ENCODE results near the gene RAD51AP1. TPM values are rescaled to one million over a fixed set of nuclear protein-coding genes. Genes with fewer than 3 reads are reported as not detected.

RAD51AP1 gene
- total RNA-seq, 1 donor from 2014 or later, result 0.79 TPM

- TF ChIP-seq CTCF (IDR thresholded peaks at IDR 0.05; ENCODE audit: insufficient read depth, low read length, severe bottlenecking), result no peak
- Histone ChIP-seq H3K27me3 (ENCODE audit: control insufficient read depth, insufficient read depth, low read length) (no peaks in the 10 kb centered on the region), H3K36me3 (ENCODE audit: control insufficient read depth, insufficient read depth, low read length) (no peaks in the 10 kb centered on the region), H3K4me3 (ENCODE audit: low read depth, low read length) (peak overlapping the region; percentile 79)
- FAIRE-seq (no peak), DNase-seq (ENCODE audit: low read depth) (peak; percentile 25)
These were observed 629 bp downstream of the RAD51AP1 start for GRCh38 chr12:4539167-4539870.

- FAIRE-seq, result no peak
- no peaks in the 10 kb centered on the region for H3K36me3 ChIP-seq (ENCODE audit: control insufficient read depth, insufficient read depth, low read length)
- TF ChIP-seq CTCF (IDR thresholded peaks at IDR 0.05; ENCODE audit: insufficient read depth, low read length, severe bottlenecking), result no peak
- no peaks in the 10 kb centered on the region for H3K27me3 ChIP-seq (ENCODE audit: control insufficient read depth, insufficient read depth, low read length)
- no peak overlapping the region for H3K4me3 ChIP-seq (ENCODE audit: low read depth, low read length)
- no peak for DNase-seq (ENCODE audit: low read depth)
These were observed 1.5 kb downstream of the RAD51AP1 start for GRCh38 chr12:4540170-4540569.

GRCh38 chr12:4540638-4541037 lies 1.9 kb downstream of the RAD51AP1 start:
- TF ChIP-seq CTCF (IDR thresholded peaks at IDR 0.05; ENCODE audit: insufficient read depth, low read length, severe bottlenecking), result no peak
- Histone ChIP-seq H3K4me3 (ENCODE audit: low read depth, low read length) (no peak overlapping the region), H3K27me3 (ENCODE audit: control insufficient read depth, insufficient read depth, low read length) (no peaks in the 10 kb centered on the region), H3K36me3 (ENCODE audit: control insufficient read depth, insufficient read depth, low read length) (no peaks in the 10 kb centered on the region)
- DNase-seq (ENCODE audit: low read depth), result no peak
- FAIRE-seq, result no peak

- H3K4me3 ChIP-seq (ENCODE audit: low read depth, low read length), result no peak overlapping the region
- FAIRE-seq, result no peak
- no peaks in the 10 kb centered on the region for H3K36me3 ChIP-seq (ENCODE audit: control insufficient read depth, insufficient read depth, low read length)
- no peak for DNase-seq (ENCODE audit: low read depth)
- no peaks in the 10 kb centered on the region for H3K27me3 ChIP-seq (ENCODE audit: control insufficient read depth, insufficient read depth, low read length)
- TF ChIP-seq CTCF (IDR thresholded peaks at IDR 0.05; ENCODE audit: insufficient read depth, low read length, severe bottlenecking), result no peak
These were observed 6.5 kb downstream of the RAD51AP1 start for GRCh38 chr12:4545195-4545594.

- TF ChIP-seq CTCF (IDR thresholded peaks at IDR 0.05; ENCODE audit: insufficient read depth, low read length, severe bottlenecking), result no peak
These were observed 13.5 kb downstream of the RAD51AP1 start for GRCh38 chr12:4552191-4552590.

GRCh38 chr12:4553943-4554342 lies 15.3 kb downstream of the RAD51AP1 start:
- Histone ChIP-seq H3K27me3 (ENCODE audit: control insufficient read depth, insufficient read depth, low read length) (no peaks in the 10 kb centered on the region), H3K36me3 (ENCODE audit: control insufficient read depth, insufficient read depth, low read length) (no peaks in the 10 kb centered on the region), H3K4me3 (ENCODE audit: low read depth, low read length) (no peak overlapping the region)
- DNase-seq (ENCODE audit: low read depth) (no peak), FAIRE-seq (no peak)
- no peak for TF ChIP-seq CTCF (IDR thresholded peaks at IDR 0.05; ENCODE audit: insufficient read depth, low read length, severe bottlenecking)

More at GRCh38 chr12:4552191-4552590, 13.5 kb downstream of the RAD51AP1 start:
- Histone ChIP-seq H3K4me3 (ENCODE audit: low read depth, low read length) (no peak overlapping the region), H3K36me3 (ENCODE audit: control insufficient read depth, insufficient read depth, low read length) (no peaks in the 10 kb centered on the region), H3K27me3 (ENCODE audit: control insufficient read depth, insufficient read depth, low read length) (no peaks in the 10 kb centered on the region)
- DNase-seq (ENCODE audit: low read depth) (no peak), FAIRE-seq (no peak)

Measured in bronchial epithelial cell (primary cell).